Measurements from ENCODE around the gene OXCT2.
"Not testable (repeated sequence)": the region's sequence is repeated elsewhere in the genome, so short reads cannot be mapped to it uniquely, and the experiment has no call there.

OXCT2 gene

GRCh38 chr1:39766466-39766865 is 4.7 kb downstream of the OXCT2 start:
- not testable (repeated sequence) for H3K27ac ChIP-seq

GRCh38 chr1:39764512-39764911 is 6.6 kb downstream of the OXCT2 start:
- H3K27ac ChIP-seq: not testable (repeated sequence)

- not testable (repeated sequence) for H3K27ac ChIP-seq
These were observed 7.4 kb downstream of the OXCT2 start for GRCh38 chr1:39763619-39764374.

GRCh38 chr1:39762550-39763540 is 8.3 kb downstream of the OXCT2 start:
- TF ChIP-seq CTCF (conservative IDR thresholded peaks at IDR 0.05): no peak
- H3K27ac ChIP-seq: no peak overlapping the region

GRCh38 chr1:39761557-39762260 is 9.4 kb downstream of the OXCT2 start:
- TF ChIP-seq CTCF (conservative IDR thresholded peaks at IDR 0.05): no peak
- H3K27ac ChIP-seq: no peak overlapping the region

GRCh38 chr1:39761016-39761415 is 10.1 kb downstream of the OXCT2 start:
- H3K27ac ChIP-seq: no peak overlapping the region
- no peak for TF ChIP-seq CTCF (conservative IDR thresholded peaks at IDR 0.05)

- no peak overlapping the region for H3K27ac ChIP-seq
- no peak for TF ChIP-seq CTCF (conservative IDR thresholded peaks at IDR 0.05)
These were observed 10.8 kb downstream of the OXCT2 start for GRCh38 chr1:39760074-39761008.

GRCh38 chr1:39759436-39759726 is 11.8 kb downstream of the OXCT2 start:
- no peak for TF ChIP-seq CTCF (conservative IDR thresholded peaks at IDR 0.05)
- no peak overlapping the region for H3K27ac ChIP-seq
